Lower leg skin (tissue), 4 donors: ENCODE data around the gene SNX30. TPM values are rescaled to one million over a fixed set of nuclear protein-coding genes. Genes with fewer than 3 reads are reported as not detected.

ENCODE experiments used
- DNase-seq, 2 donors: peaks; one replicate each; pipeline ENCODE4 v3.0.0-alpha.2; 2019; ENCODE audit warnings: low spot score in 2 of 2
- H3K4me3 ChIP-seq: fragments of 200-600 bp; sonication (generic); 2 replicates; pipeline ENCODE4 v1.5.1; 2017; ENCODE audit warnings: mild to moderate bottlenecking, low read depth; ENCODE audit not compliant: poor library complexity, severe bottlenecking
- CTCF ChIP-seq, 3 donors: fragments of 450-650 bp; IDR thresholded peaks; one replicate each; pipeline ENCODE4 v1.5.1; 2016; ENCODE audit warnings: antibody characterized with exemption in 3 of 3, mild to moderate bottlenecking in 3 of 3, moderate library complexity in 2 of 3
- POLR2A ChIP-seq, 2 donors: fragments of 450-650 bp; IDR thresholded peaks; one replicate each; pipeline ENCODE4 v1.6.1; 2016 to 2017; ENCODE audit warnings: antibody characterized with exemption in 2 of 2, mild to moderate bottlenecking in 1 of 2, moderate library complexity in 1 of 2
- WGBS, 2 donors: methylation state at CpG; one replicate each; pipeline ENCODE4 v1.1.5; 2018; 5-methylcytosine and 5-hydroxymethylcytosine counted together
- intact Hi-C: fragments of 100-400 bp; cut with DNase I; formaldehyde crosslinking; loops from one replicate; pipeline ENCODE4 v1.15.0; 2023; ENCODE audit warnings: low total_unique reads
- total RNA-seq, 4 donors: library from RNA; depleted of rRNA; stranded (reverse); fragments of >200 nt; gene quantifications; one replicate each; pipeline ENCODE4 v1.1.0, GENCODE V29; 2016

The SNX30 gene
- total RNA-seq, 4 donors from 2014 or later = 7.6 to 16.5 (median 13.0) TPM

DNA sequence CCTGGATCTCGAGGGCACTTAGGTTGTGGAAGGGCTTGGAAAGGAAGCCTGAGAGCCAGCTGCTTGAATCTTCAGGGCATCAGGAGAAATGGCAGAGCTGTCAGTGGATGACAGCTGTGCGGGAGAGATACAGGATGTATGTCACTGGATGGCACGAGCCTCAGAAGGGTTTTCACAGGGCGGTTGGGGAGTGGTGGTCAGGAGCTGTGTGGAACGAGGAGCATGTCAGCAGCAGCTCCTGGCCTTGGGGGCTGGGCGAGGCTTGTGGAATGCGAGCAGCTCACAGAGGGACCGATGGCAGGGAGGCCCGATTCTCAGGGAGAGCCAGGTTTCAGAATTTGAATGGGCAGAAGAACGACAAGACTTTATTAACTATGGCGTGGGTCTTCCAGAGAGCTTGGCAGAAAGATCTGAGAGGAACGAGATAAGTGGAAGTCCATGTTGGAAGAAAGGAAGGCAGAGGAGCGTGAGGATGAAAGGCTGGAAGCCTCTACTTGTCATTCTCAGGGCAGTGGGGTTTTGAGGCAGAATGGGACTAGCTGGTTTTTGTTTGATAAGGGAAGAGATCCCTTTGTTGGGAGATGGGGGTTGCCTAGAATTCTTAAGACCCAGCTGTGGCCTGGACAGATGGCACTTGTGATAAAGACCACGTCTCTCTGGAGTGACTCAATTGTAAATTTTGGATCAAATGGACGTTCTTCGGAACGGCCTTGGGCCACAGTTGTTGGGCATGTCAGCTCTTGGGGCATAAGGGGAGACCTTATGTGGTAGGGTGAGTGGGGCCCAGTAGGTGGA lies 60.3 kb downstream of the SNX30 start:
- 76 to 77% methylated on average over 17 of the region's 17 CpGs for WGBS, 2 donors
- no peak for DNase-seq
- intact Hi-C loops = no loop called here

GRCh38 chr9:112811518-112811917 lies 61.0 kb downstream of the SNX30 start:
- no peak overlapping the region for H3K4me3 ChIP-seq
- intact Hi-C loops = no loop called here
- WGBS, 2 donors = 95 to 97% methylated on average over 6 of the region's 6 CpGs
- TF ChIP-seq POLR2A (IDR thresholded peaks at IDR 0.05) (no peak), CTCF (IDR thresholded peaks at IDR 0.05) (no peak)
- no peak for DNase-seq

More for the DNA sequence above, 60.3 kb downstream of the SNX30 start:
- TF ChIP-seq POLR2A (IDR thresholded peaks at IDR 0.05) (no peak), CTCF (IDR thresholded peaks at IDR 0.05) (no peak)
- no peak overlapping the region for H3K4me3 ChIP-seq

GRCh38 chr9:112815868-112816267 lies 65.3 kb downstream of the SNX30 start:
- intact Hi-C loops = no loop called here

DNA sequence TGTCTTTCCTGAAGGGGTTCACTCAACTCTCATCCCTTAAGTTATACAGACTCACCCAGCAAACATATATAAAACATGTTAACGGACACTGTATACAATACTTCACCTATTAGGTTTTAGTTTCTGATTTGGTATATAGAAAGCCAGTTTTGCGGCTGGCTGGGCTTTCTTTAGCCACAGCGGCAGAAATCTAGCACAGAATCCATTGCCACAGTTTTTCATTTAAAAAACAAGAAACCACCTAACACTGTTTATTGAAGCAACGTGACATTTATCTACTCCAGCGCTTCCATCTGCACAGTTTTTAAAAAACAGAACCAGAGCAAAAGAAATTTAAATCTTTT lies 67.3 kb downstream of the SNX30 start:
- DNase-seq = no peak
- no peak for TF ChIP-seq CTCF (IDR thresholded peaks at IDR 0.05)
- TF ChIP-seq POLR2A (IDR thresholded peaks at IDR 0.05) = no peak
- WGBS, 2 donors = 88 to 95% methylated on average over 5 of the region's 5 CpGs
- H3K4me3 ChIP-seq = no peak overlapping the region
- intact Hi-C loops = no loop called here

More at GRCh38 chr9:112815868-112816267, 65.3 kb downstream of the SNX30 start:
- no peak for DNase-seq
- H3K4me3 ChIP-seq = no peak overlapping the region
- WGBS, 2 donors = 86 to 91% methylated on average over 8 of the region's 8 CpGs
- TF ChIP-seq CTCF (IDR thresholded peaks at IDR 0.05) (no peak), POLR2A (IDR thresholded peaks at IDR 0.05) (no peak)

GRCh38 chr9:112819635-112820496 lies 69.3 kb downstream of the SNX30 start:
- no peak for DNase-seq
- TF ChIP-seq POLR2A (IDR thresholded peaks at IDR 0.05) = no peak
- no peak for TF ChIP-seq CTCF (IDR thresholded peaks at IDR 0.05)
- 54 to 72% methylated on average over 7 of the region's 7 CpGs for WGBS, 2 donors
- no peak overlapping the region for H3K4me3 ChIP-seq
- intact Hi-C loops = no loop called here
